Peyer's patch (tissue), 4 donors: ENCODE measurements around the gene IPO11.

Experiments used
- POLR2A ChIP-seq, 2 donors: fragments of 450-650 bp; IDR thresholded peaks; one replicate each; pipeline ENCODE4 v1.5.1; 2017; ENCODE audit warnings: antibody characterized with exemption in 2 of 2, mild to moderate bottlenecking in 2 of 2, moderate library complexity in 2 of 2
- TF ChIP-seq, protein P1 (sequence below), 6 experiments: fragments of 450-650 bp in 4 of 6; fragments of 200-600 bp in 2 of 6; sonication (generic) in 1 of 6; IDR thresholded peaks; one replicate each; pipeline ENCODE4 v1.5.1; 2017 to 2019; ENCODE audit warnings: antibody characterized with exemption in 6 of 6, mild to moderate bottlenecking in 3 of 6, moderate library complexity in 1 of 6

DNA sequence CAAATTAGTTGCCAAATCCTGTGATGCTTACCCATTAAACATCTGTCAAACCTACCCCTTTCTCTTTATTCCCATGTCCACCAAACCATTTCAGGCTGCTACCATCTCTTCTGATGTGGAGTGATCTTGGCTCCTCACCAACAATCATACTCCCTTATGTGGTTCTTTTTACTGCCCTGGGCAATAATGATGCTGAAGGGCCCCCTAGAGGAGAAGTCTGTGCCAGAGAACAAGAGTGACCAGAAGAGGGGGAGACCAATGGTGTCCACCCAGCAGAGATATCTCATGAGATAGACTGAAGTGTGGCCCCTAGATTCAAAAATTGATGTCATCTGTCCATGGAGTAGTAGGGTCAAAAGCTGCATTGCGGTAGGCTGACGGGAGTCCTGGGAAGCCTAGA lies 176.9 kb downstream of the IPO11 start:
- TF ChIP-seq, protein P1, sequence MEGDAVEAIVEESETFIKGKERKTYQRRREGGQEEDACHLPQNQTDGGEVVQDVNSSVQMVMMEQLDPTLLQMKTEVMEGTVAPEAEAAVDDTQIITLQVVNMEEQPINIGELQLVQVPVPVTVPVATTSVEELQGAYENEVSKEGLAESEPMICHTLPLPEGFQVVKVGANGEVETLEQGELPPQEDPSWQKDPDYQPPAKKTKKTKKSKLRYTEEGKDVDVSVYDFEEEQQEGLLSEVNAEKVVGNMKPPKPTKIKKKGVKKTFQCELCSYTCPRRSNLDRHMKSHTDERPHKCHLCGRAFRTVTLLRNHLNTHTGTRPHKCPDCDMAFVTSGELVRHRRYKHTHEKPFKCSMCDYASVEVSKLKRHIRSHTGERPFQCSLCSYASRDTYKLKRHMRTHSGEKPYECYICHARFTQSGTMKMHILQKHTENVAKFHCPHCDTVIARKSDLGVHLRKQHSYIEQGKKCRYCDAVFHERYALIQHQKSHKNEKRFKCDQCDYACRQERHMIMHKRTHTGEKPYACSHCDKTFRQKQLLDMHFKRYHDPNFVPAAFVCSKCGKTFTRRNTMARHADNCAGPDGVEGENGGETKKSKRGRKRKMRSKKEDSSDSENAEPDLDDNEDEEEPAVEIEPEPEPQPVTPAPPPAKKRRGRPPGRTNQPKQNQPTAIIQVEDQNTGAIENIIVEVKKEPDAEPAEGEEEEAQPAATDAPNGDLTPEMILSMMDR (IDR thresholded peaks at IDR 0.05), result no peak
- no peak for TF ChIP-seq POLR2A (IDR thresholded peaks at IDR 0.05)
